Measurements from ENCODE around the gene SFMBT2. TPM values are rescaled to one million over a fixed set of nuclear protein-coding genes. Genes with fewer than 3 reads are reported as not detected.

SFMBT2 gene
- total RNA-seq, 1 donor from 2014 or later, result 14.6 TPM

DNA sequence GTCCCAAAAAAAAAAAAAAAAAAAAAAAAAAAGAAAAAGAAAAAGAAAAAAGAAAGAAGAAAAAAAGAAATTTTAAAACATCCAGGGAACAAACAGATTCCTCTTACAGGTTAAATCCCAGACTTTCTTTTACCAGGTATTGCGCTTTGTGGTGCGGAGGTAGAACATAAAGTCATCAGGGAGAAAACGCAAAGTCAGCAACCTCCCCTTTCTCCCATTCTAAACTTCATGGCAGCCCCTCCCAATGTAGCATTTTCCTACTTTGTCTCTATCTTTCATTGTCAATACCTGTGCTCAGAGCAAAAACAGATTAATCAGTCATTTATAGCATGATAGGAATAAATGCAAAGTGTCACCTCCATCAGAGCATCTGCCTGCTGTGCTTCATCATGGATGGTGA lies 299.7 kb downstream of the SFMBT2 start:
- intact Hi-C loops (cut with DNase I), result no loop called here
- DNase-seq (ENCODE audit: low spot score) (no peak), ATAC-seq (no peak)

Data from sciatic nerve (tissue), 2 donors.